Prostate gland (tissue), 2 donors: ENCODE results near the gene IBA57. TPM values are rescaled to one million over a fixed set of nuclear protein-coding genes. Genes with fewer than 3 reads are reported as not detected.

Source experiments
- DNase-seq: peaks from one replicate; pipeline ENCODE4 v3.0.0-alpha.2; 2019; ENCODE audit warnings: low spot score
- H3K27ac ChIP-seq, 2 donors: fragments of 200-600 bp; sonication (generic); 2 replicates each; pipeline ENCODE4 v1.5.1; 2017 to 2019
- H3K27me3 ChIP-seq: fragments of 200-600 bp; sonication (generic); replicated peaks from 2 replicates; pipeline ENCODE4 v1.5.1; 2019; ENCODE audit not compliant: insufficient read depth
- H3K36me3 ChIP-seq, 2 donors: fragments of 200-600 bp; sonication (generic); 1 replicate in 1 of 2; 2 replicates in 1 of 2; pipeline versions ENCODE4 v1.5.1 to v1.8.1; 2017 to 2019
- H3K4me1 ChIP-seq: fragments of 200-600 bp; sonication (generic); replicated peaks from 2 replicates; pipeline ENCODE4 v1.5.1; 2019
- H3K4me3 ChIP-seq, 2 donors: fragments of 200-600 bp; sonication (generic); 2 replicates each; pipeline ENCODE4 v1.5.1; 2017 to 2019
- H3K9me3 ChIP-seq: fragments of 200-600 bp; sonication (generic); 2 replicates; pipeline ENCODE4 v1.5.1; 2017
- CTCF ChIP-seq, 4 experiments: fragments of 200-600 bp in 2 of 4; fragments of 450-650 bp in 2 of 4; sonication (generic) in 2 of 4; IDR thresholded peaks; 1 replicate in 3 of 4; 2 replicates in 1 of 4; pipeline ENCODE4 v1.5.1; 2016 to 2019; ENCODE audit warnings: antibody characterized with exemption in 4 of 4, mild to moderate bottlenecking in 2 of 4, moderate library complexity in 2 of 4
- POLR2A ChIP-seq: fragments of 450-650 bp; IDR thresholded peaks from one replicate; pipeline ENCODE4 v1.6.1; 2016; ENCODE audit warnings: antibody characterized with exemption, mild to moderate bottlenecking
- POLR2AphosphoS5 ChIP-seq: sonication (generic); formaldehyde crosslinking; IDR thresholded peaks from one replicate; pipeline ENCODE4 v1.6.1; 2017; ENCODE audit warnings: antibody characterized with exemption
- WGBS: methylation state at CpG from one replicate; pipeline ENCODE4 v1.1.5; 2018; 5-methylcytosine and 5-hydroxymethylcytosine counted together
- intact Hi-C: fragments of 100-400 bp; cut with DNase I; formaldehyde crosslinking; loops from one replicate; pipeline ENCODE4 v1.14.2; 2022
- total RNA-seq, 2 donors: library from RNA; depleted of rRNA; stranded (reverse); fragments of >200 nt; gene quantifications; one replicate each; pipeline ENCODE4 v1.1.0, GENCODE V29; 2016

Gene IBA57
- total RNA-seq: 10 to 100 TPM in 1 of 2 donors, 1 to 10 TPM in 1; 5.6 to 17.4 TPM

DNA sequence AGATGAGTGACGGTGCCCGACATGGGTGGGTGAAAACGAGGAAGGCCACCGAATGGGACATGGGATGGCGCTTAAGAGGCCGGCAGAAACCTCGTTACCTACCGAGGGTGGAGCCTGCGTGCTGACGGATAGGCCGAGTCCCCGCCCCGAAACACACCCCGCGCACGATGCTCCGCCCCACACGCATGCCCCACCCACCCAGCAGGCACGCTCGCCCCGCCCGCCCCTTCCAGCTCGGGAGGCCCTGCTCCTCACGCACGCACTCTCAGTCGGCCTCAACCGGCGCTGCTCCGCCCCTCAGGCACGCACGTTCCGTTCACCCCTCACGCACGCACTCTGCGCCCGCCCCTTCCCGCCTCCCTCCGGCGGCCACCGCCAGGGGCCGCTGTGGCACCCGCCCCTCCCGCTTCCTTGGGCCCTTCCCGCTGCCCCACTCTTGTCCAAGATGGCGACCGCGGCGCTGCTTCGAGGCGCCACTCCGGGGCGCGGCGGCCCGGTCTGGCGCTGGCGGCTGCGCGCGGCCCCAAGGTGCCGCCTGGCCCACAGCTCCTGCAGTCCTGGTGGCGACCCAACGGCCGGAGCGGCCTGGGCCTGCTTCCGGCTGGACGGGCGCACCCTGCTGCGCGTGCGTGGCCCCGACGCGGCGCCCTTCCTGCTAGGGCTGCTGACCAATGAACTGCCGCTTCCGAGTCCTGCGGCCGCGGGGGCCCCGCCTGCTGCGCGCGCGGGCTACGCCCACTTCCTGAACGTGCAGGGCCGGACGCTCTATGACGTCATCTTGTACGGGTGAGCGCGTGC is at the start of gene IBA57:
IBA57 (plus strand) TSS at position 433 of the 798 bp plus-strand sequence; CDS start at position 446, 13 bp downstream.
- WGBS: under 1% methylated on average over 88 of the region's 93 CpGs
- peak within 1 kb of the TSS; percentile 67 to 92 for H3K4me3 ChIP-seq

GRCh38 chr1:228117335-228117734 is 48.3 kb upstream of the IBA57 start:
- no peaks in the 10 kb centered on the region for H3K9me3 ChIP-seq

More for the DNA sequence above, at the start of gene IBA57:
- no peaks in the 10 kb centered on the region for H3K9me3 ChIP-seq
- H3K36me3 ChIP-seq: no peaks in the 10 kb centered on the region
- intact Hi-C loops: loop anchor here (10.0 kb wide), 1 partner anchor 319 kb away; the partner anchor contains the start of gene RNF187
- H3K27ac ChIP-seq: peak within 1 kb of the TSS; percentile 92 to 99
- peak; percentile 91 for TF ChIP-seq POLR2AphosphoS5
- TF ChIP-seq CTCF (IDR thresholded peaks at IDR 0.05): peak; percentile 95 to 100 (median 98)
- TF ChIP-seq POLR2A: peak; percentile 91
- H3K27me3 ChIP-seq: no peaks in the 10 kb centered on the region
- H3K4me1 ChIP-seq: peaks cover 5% of the 10 kb centered on the region
- peak; percentile 99 for DNase-seq

DNA sequence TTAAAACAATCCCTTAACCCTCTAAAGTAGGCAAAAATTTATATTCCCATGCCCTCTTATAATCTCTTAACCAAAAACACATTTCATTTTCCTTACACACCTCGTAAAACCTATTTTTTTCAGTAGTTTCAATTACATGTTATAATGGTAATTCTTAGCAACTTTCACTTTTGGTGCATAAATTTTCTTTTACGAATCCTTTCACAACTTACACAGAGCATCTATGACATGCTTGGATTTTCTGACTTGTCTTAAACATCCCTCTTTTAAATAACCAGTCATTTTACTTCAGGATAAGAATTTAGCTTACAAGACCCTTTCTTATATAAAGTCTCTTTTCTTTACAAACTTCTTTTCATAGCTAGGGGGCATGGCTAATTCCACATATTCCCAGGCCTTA is 47.6 kb upstream of the IBA57 start:
- Histone ChIP-seq H3K9me3 (no peaks in the 10 kb centered on the region), H3K4me3 (no peak overlapping the region), H3K36me3 (no peaks in the 10 kb centered on the region), H3K27me3 (no peaks in the 10 kb centered on the region), H3K27ac (no peak overlapping the region), H3K4me1 (no peaks in the 10 kb centered on the region)
- WGBS: 86% methylated on average over 2 of the region's 2 CpGs
- no peak for DNase-seq
- no peak for TF ChIP-seq CTCF (IDR thresholded peaks at IDR 0.05)
- intact Hi-C loops: no loop called here

More at GRCh38 chr1:228117335-228117734, 48.3 kb upstream of the IBA57 start:
- TF ChIP-seq CTCF (IDR thresholded peaks at IDR 0.05) (no peak), POLR2AphosphoS5 (no peak), POLR2A (no peak)
- no peak overlapping the region for H3K4me3 ChIP-seq
- H3K4me1 ChIP-seq: no peaks in the 10 kb centered on the region
- intact Hi-C loops: no loop called here
- H3K27ac ChIP-seq: no peak overlapping the region
- WGBS: 96% methylated on average over 4 of the region's 4 CpGs
- DNase-seq: no peak
- H3K36me3 ChIP-seq: no peaks in the 10 kb centered on the region
- H3K27me3 ChIP-seq: no peaks in the 10 kb centered on the region

DNA sequence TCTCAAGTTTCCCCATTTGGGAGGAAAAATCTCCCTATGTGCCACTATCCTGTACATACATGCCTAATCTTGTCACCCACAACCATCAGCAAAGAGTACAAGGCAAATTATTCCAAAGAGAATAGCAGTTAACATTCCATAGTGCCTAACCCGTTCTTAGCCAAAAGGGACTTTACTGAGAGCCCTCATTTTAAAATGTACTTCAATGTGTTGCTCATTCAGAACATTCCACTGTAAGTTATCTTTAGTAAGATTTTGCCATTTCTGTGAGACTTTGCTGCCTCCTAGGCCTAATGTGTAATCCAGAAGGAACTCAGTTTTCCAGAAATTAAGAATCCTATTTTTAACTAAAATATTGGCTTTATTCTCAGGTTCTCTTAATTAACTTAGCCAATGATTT is 45.3 kb upstream of the IBA57 start:
- no peaks in the 10 kb centered on the region for H3K36me3 ChIP-seq
- no peak for DNase-seq
- H3K9me3 ChIP-seq: no peaks in the 10 kb centered on the region
- H3K27me3 ChIP-seq: no peaks in the 10 kb centered on the region
- intact Hi-C loops: no loop called here
- 29% methylated on average over 1 of the region's 1 CpG for WGBS
- H3K4me1 ChIP-seq: no peaks in the 10 kb centered on the region
- H3K27ac ChIP-seq: no peak overlapping the region
- H3K4me3 ChIP-seq: no peak overlapping the region
- TF ChIP-seq POLR2A (no peak), CTCF (IDR thresholded peaks at IDR 0.05) (no peak)
